AG04450 (cell line): ENCODE results near the gene SAFB2. TPM values are rescaled to one million over a fixed set of nuclear protein-coding genes. Genes with fewer than 3 reads are reported as not detected.

Experiments used
- CTCF ChIA-PET: fragments of 300-600, 350-600 bp; formaldehyde crosslinking; extraction: SDS; loops from one replicate; lab custom pipeline; 2022; ENCODE audit warnings: antibody characterized with exemption, inconsistent platforms; lab: Charles Lee
- POLR2A ChIA-PET: fragments of 350-600 bp; formaldehyde crosslinking; extraction: SDS; loops from one replicate; lab custom pipeline; 2021; ENCODE audit warnings: antibody characterized with exemption, inconsistent platforms; lab: Yijun Ruan, JAX
- DNase-seq: peaks from one replicate; pipeline ENCODE4 v3.0.0-alpha.2; 2011; ENCODE audit warnings: low read depth, low spot score
- H3K27ac ChIP-seq: one replicate; pipeline ENCODE4 v1.5.1; 2012; ENCODE audit warnings: low read depth, low read length, control low read depth
- H3K27me3 ChIP-seq: one replicate; pipeline ENCODE4 v1.6.0; 2012; ENCODE audit warnings: low read length; ENCODE audit not compliant: control insufficient read depth, insufficient read depth
- H3K4me3 ChIP-seq: 2 replicates; pipeline ENCODE4 v1.5.1; 2011; ENCODE audit warnings: mild to moderate bottlenecking, low read depth, low read length, control low read depth
- H3K9me3 ChIP-seq: 2 replicates; pipeline ENCODE4 v1.5.1; 2012; ENCODE audit warnings: low read length; ENCODE audit not compliant: control insufficient read depth, insufficient read depth
- polyA plus RNA-seq: library from polyadenylated mRNA; depleted of rRNA; stranded (reverse); fragments of >200 nt; gene quantifications from 2 replicates; pipeline ENCODE4 v1.2.3, GENCODE V29; 2011; rRNA removed
- small RNA-seq: library from RNA; depleted of rRNA; stranded (forward); fragments of <200 nt; gene quantifications from one replicate; pipeline ENCODE3, GENCODE V24; 2012; ENCODE audit warnings: low read depth; ENCODE audit not compliant: insufficient read length
- TF ChIP-seq, protein P1 (sequence below): IDR thresholded peaks from 2 replicates; pipeline ENCODE4 v1.5.1; 2011; ENCODE audit warnings: low read depth, low read length, control low read depth, inconsistent platforms

The SAFB2 gene
- polyA plus RNA-seq, 1 experiment: 24.4 TPM

DNA sequence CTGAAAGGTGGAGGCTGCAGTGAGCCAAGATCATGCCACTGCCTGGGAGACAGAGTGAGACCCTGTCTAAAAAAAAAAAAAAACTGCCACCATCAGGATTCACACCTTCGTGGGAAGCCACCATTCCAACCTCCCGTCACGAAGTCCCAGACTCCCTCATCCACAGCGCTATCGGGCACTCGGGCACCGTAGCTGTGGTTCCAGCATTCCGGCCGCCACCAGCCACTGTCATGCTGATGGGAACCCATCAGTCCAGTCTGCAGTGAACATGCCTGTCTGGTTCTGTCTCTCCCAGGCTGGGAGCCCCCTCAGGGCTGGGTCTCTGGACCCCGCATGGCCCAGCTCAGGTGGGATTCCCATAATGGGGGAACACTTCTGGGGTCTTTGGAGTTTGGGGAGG, 82.4 kb downstream of the SAFB2 start:
- DNase-seq: no peak
- no peak overlapping the region for H3K4me3 ChIP-seq
- no peak overlapping the region for H3K27ac ChIP-seq
- TF ChIP-seq, protein P1, sequence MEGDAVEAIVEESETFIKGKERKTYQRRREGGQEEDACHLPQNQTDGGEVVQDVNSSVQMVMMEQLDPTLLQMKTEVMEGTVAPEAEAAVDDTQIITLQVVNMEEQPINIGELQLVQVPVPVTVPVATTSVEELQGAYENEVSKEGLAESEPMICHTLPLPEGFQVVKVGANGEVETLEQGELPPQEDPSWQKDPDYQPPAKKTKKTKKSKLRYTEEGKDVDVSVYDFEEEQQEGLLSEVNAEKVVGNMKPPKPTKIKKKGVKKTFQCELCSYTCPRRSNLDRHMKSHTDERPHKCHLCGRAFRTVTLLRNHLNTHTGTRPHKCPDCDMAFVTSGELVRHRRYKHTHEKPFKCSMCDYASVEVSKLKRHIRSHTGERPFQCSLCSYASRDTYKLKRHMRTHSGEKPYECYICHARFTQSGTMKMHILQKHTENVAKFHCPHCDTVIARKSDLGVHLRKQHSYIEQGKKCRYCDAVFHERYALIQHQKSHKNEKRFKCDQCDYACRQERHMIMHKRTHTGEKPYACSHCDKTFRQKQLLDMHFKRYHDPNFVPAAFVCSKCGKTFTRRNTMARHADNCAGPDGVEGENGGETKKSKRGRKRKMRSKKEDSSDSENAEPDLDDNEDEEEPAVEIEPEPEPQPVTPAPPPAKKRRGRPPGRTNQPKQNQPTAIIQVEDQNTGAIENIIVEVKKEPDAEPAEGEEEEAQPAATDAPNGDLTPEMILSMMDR: no peak
- H3K9me3 ChIP-seq: peaks cover 10% of the 10 kb centered on the region
- CTCF ChIA-PET: no interaction called here
- POLR2A ChIA-PET: no interaction called here
- peaks cover 7% of the 10 kb centered on the region for H3K27me3 ChIP-seq

DNA sequence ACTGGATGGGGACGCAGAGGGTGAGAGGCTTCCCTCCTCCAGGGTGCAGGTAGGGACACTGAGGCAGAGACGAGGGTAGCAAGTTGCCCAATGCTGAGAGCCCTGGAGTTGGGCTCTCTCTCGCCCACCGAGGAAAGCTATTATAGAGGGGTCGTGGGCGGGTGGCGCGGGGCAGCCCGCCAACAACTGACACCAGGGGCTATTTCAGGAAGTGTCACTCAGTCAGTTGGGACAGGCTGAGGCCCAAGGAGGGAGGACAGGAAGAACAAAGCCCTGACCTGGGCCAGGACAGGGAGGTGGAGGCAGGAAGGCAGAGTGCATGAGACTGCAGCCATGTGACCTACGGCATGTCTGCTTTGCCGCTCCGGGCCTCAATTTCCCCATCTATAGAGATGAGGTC, 84.7 kb downstream of the SAFB2 start:
- POLR2A ChIA-PET: no interaction called here
- Histone ChIP-seq H3K4me3 (no peak overlapping the region), H3K9me3 (peaks cover 29% of the 10 kb centered on the region), H3K27me3 (peaks cover 11% of the 10 kb centered on the region), H3K27ac (no peak overlapping the region)
- TF ChIP-seq, protein P1: no peak
- no peak for DNase-seq
- CTCF ChIA-PET: interaction anchor here (0.6 kb wide), 1 partner anchor 15 kb away, joined by 3 read pairs; no protein-coding TSS in a partner anchor

Small RNA genes lying within 50 kb of the gene (small RNA-seq; reads per million reads assigned to genes)
- not detected for gene SNRPEP4

Other genes with a start within 250 kb of the SAFB2 start
- gene ZNRF4, start 167.4 kb downstream of the SAFB2 start, polyA plus RNA-seq: not detected in 2 replicates
- gene TINCR, start 54.8 kb downstream of the SAFB2 start, polyA plus RNA-seq: 0.04 TPM in 1 of 2 replicates, not detected in the other
- gene SAFB, start 307 bp upstream of the SAFB2 start, polyA plus RNA-seq: 28.0 and 34.0 TPM in 2 replicates
- 25.2 and 39.3 TPM in 2 replicates for gene MICOS13, start 57.7 kb upstream of the SAFB2 start, polyA plus RNA-seq
- gene HSD11B1L, start 58.3 kb upstream of the SAFB2 start, polyA plus RNA-seq: 4.9 and 7.0 TPM in 2 replicates
- 478 and 743 TPM in 2 replicates for gene RPL36, start 67.5 kb upstream of the SAFB2 start, polyA plus RNA-seq
- gene LONP1, start 97.4 kb upstream of the SAFB2 start, polyA plus RNA-seq: 37.8 and 48.6 TPM in 2 replicates
- gene CATSPERD, start 97.9 kb upstream of the SAFB2 start, polyA plus RNA-seq: not detected in 2 replicates
- 0.16 and 0.17 TPM in 2 replicates for gene PRR22, start 162.0 kb upstream of the SAFB2 start, polyA plus RNA-seq
- 7.8 and 8.0 TPM in 2 replicates for gene DUS3L, start 168.4 kb upstream of the SAFB2 start, polyA plus RNA-seq
- 0.24 and 0.53 TPM in 2 replicates for gene NRTN, start 182.3 kb upstream of the SAFB2 start, polyA plus RNA-seq
- gene FUT6, start 216.9 kb upstream of the SAFB2 start, polyA plus RNA-seq: not detected in 2 replicates
- not detected in 2 replicates for gene FUT3, start 228.7 kb upstream of the SAFB2 start, polyA plus RNA-seq
- gene FUT5, start 247.8 kb upstream of the SAFB2 start, polyA plus RNA-seq: not detected in 2 replicates